IMR-90 (cell line): ENCODE results near the gene UCP3.

Experiments used
- BHLHE40 ChIP-seq: fragments of 150-350 bp; IDR thresholded peaks from 2 replicates; pipeline ENCODE4 v1.6.1; 2016; ENCODE audit warnings: mild to moderate bottlenecking, low read depth, low read length
- CEBPB ChIP-seq: IDR thresholded peaks from 2 replicates; pipeline ENCODE4 v1.6.1; 2012; ENCODE audit warnings: low read depth, low read length, improper control_type of control experiment
- CHD1 ChIP-seq: IDR thresholded peaks from 2 replicates; pipeline ENCODE4 v1.6.1; 2012; ENCODE audit warnings: low read depth, low read length, improper control_type of control experiment
- CTCF ChIP-seq: conservative IDR thresholded peaks from 2 replicates; pipeline ENCODE4 v1.5.1; 2012; ENCODE audit warnings: mild to moderate bottlenecking, low read depth, low read length, improper control_type of control experiment
- ELK1 ChIP-seq: fragments of 150-350 bp; IDR thresholded peaks from 2 replicates; pipeline ENCODE4 v1.6.1; 2016; ENCODE audit warnings: low read depth, mild to moderate bottlenecking, low read length, moderate library complexity, borderline replicate concordance
- MAFK ChIP-seq: IDR thresholded peaks from 2 replicates; pipeline ENCODE4 v1.6.1; 2012; ENCODE audit warnings: low read depth, low read length, improper control_type of control experiment
- MAZ ChIP-seq: IDR thresholded peaks from 2 replicates; pipeline ENCODE4 v1.6.1; 2012; ENCODE audit warnings: low read depth, mild to moderate bottlenecking, low read length, improper control_type of control experiment, moderate library complexity, borderline replicate concordance
- MXI1 ChIP-seq: IDR thresholded peaks from 2 replicates; pipeline ENCODE4 v1.6.1; 2012; ENCODE audit warnings: low read depth, mild to moderate bottlenecking, low read length, moderate library complexity, borderline replicate concordance
- POLR2A ChIP-seq: IDR thresholded peaks from 2 replicates; pipeline ENCODE4 v1.6.1; 2012; ENCODE audit warnings: mild to moderate bottlenecking, low read depth, low read length
- RAD21 ChIP-seq: IDR thresholded peaks from 2 replicates; pipeline ENCODE4 v1.6.1; 2012; ENCODE audit warnings: low read length, improper control_type of control experiment
- RCOR1 ChIP-seq: IDR thresholded peaks from 2 replicates; pipeline ENCODE4 v1.6.1; 2012; ENCODE audit warnings: mild to moderate bottlenecking, low read length, improper control_type of control experiment; ENCODE audit not compliant: insufficient replicate concordance
- RFX5 ChIP-seq: IDR thresholded peaks from 2 replicates; pipeline ENCODE4 v1.8.0; 2012; ENCODE audit warnings: low read depth, mild to moderate bottlenecking, low read length, moderate library complexity
- SMC3 ChIP-seq: fragments of 150-350 bp; IDR thresholded peaks from 2 replicates; pipeline ENCODE4 v1.6.1; 2016; ENCODE audit warnings: low read depth, mild to moderate bottlenecking, antibody characterized with exemption, low read length, moderate library complexity
- USF2 ChIP-seq: fragments of 150-350 bp; IDR thresholded peaks from 2 replicates; pipeline ENCODE4 v1.6.1; 2017; ENCODE audit warnings: mild to moderate bottlenecking, antibody characterized with exemption, low read length, low read depth

- TF ChIP-seq CTCF (no peak), POLR2A (no peak), MAZ (no peak), RAD21 (no peak), RCOR1 (no peak), USF2 (no peak), RFX5 (no peak), BHLHE40 (no peak), CEBPB (no peak), SMC3 (no peak), CHD1 (no peak), MAFK (no peak), ELK1 (no peak), MXI1 (no peak)
Measured at GRCh38 chr11:74012074-74012809, 3.4 kb upstream of the UCP3 start.
